OCI-LY1 (cell line): ENCODE measurements around the gene TIMM44.

Source experiments
- H2AFZ ChIP-seq: fragments of 200-600 bp; sonication (generic), shearing (Covaris generic); 2 replicates; pipeline ENCODE4 v1.6.0; 2014; ENCODE audit warnings: antibody characterized with exemption, mild to moderate bottlenecking, low read length
- H3F3A ChIP-seq: fragments of 200-600 bp; sonication (generic), shearing (Covaris generic); 2 replicates; pipeline ENCODE4 v1.6.0; 2014; ENCODE audit warnings: mild to moderate bottlenecking, antibody characterized with exemption, low read length, moderate library complexity; ENCODE audit not compliant: insufficient read depth
- H3K27ac ChIP-seq: fragments of 200-600 bp; sonication (generic); 2 replicates; pipeline ENCODE4 v1.5.1; 2014; ENCODE audit warnings: low read length, mixed run types, mild to moderate bottlenecking, low read depth; ENCODE audit not compliant: poor library complexity, severe bottlenecking
- H3K27me3 ChIP-seq: fragments of 200-600 bp; sonication (generic); 2 replicates; pipeline ENCODE4 v1.6.0; 2014; ENCODE audit warnings: antibody characterized with exemption, mild to moderate bottlenecking, low read length, moderate library complexity; ENCODE audit not compliant: insufficient read depth
- H3K36me3 ChIP-seq: fragments of 200-600 bp; sonication (generic); 2 replicates; pipeline ENCODE4 v1.6.1; 2014; ENCODE audit warnings: mild to moderate bottlenecking, antibody characterized with exemption, low read length, moderate library complexity, mixed read lengths; ENCODE audit not compliant: insufficient read depth
- H3K4me1 ChIP-seq: fragments of 200-600 bp; sonication (generic); 2 replicates; pipeline ENCODE4 v1.5.1; 2014; ENCODE audit warnings: mild to moderate bottlenecking, low read length, moderate library complexity; ENCODE audit not compliant: insufficient read depth, severe bottlenecking
- H3K4me2 ChIP-seq: fragments of 200-600 bp; sonication (generic), shearing (Covaris generic); 2 replicates; pipeline ENCODE4 v1.6.1; 2014; ENCODE audit warnings: low read length
- H3K4me3 ChIP-seq: fragments of 200-600 bp; sonication (generic); 2 replicates; pipeline ENCODE4 v1.5.1; 2014; ENCODE audit warnings: low read length, low read depth, mild to moderate bottlenecking, mixed read lengths; ENCODE audit not compliant: poor library complexity, severe bottlenecking
- H3K79me2 ChIP-seq: fragments of 200-600 bp; shearing (Covaris generic); 2 replicates; pipeline ENCODE4 v1.6.1; 2016; ENCODE audit warnings: mixed run types, low read length, mixed read lengths; ENCODE audit not compliant: insufficient read depth
- H3K9ac ChIP-seq: fragments of 200-600 bp; sonication (generic), shearing (Covaris generic); 2 replicates; pipeline ENCODE4 v1.6.1; 2014; ENCODE audit warnings: mild to moderate bottlenecking, low read length, mixed read lengths
- H3K9me2 ChIP-seq: fragments of 200-600 bp; sonication (generic), shearing (Covaris generic); 2 replicates; pipeline ENCODE4 v1.6.1; 2014; ENCODE audit warnings: low read depth, mild to moderate bottlenecking, low read length, mixed read lengths
- H3K9me3 ChIP-seq: fragments of 200-600 bp; shearing (Covaris generic); 2 replicates; pipeline ENCODE4 v1.6.1; 2014; ENCODE audit warnings: low read length, mixed read lengths
- H4K20me1 ChIP-seq: fragments of 200-600 bp; sonication (generic), shearing (Covaris generic); 2 replicates; pipeline ENCODE4 v1.6.0; 2016; ENCODE audit warnings: mild to moderate bottlenecking, low read length; ENCODE audit not compliant: insufficient read depth
- CTCF ChIP-seq: fragments of 200-600 bp; sonication (generic), shearing (Covaris generic); IDR thresholded peaks from 2 replicates; pipeline ENCODE4 v1.5.1; 2017; ENCODE audit warnings: mild to moderate bottlenecking, antibody characterized with exemption, low read length, moderate library complexity, mixed read lengths
- EZH2 ChIP-seq: fragments of 200-600 bp; sonication (generic), shearing (Covaris generic); IDR thresholded peaks from 2 replicates; pipeline ENCODE4 v1.8.0; 2017; ENCODE audit warnings: borderline replicate concordance, mixed run types, mild to moderate bottlenecking, antibody characterized with exemption, low read length, moderate library complexity, mixed read lengths

The TIMM44 gene

GRCh38 chr19:7934766-7935165, 8.7 kb downstream of the TIMM44 start:
- H3K4me3 ChIP-seq, result no peak overlapping the region
- no peaks in the 10 kb centered on the region for H3K79me2 ChIP-seq
- H3K36me3 ChIP-seq, result peaks cover 88% of the 10 kb centered on the region
- H3K27ac ChIP-seq, result no peak overlapping the region
- H3F3A ChIP-seq, result no peaks in the 10 kb centered on the region
- TF ChIP-seq CTCF, result no peak
- TF ChIP-seq EZH2, result no peak
- no peaks in the 10 kb centered on the region for H4K20me1 ChIP-seq
- H3K4me2 ChIP-seq, result no peak overlapping the region
- no peak overlapping the region for H3K9ac ChIP-seq
- H2AFZ ChIP-seq, result no peak overlapping the region
- H3K9me2 ChIP-seq, result no peaks in the 10 kb centered on the region
- H3K4me1 ChIP-seq, result no peaks in the 10 kb centered on the region
- no peaks in the 10 kb centered on the region for H3K27me3 ChIP-seq
- no peaks in the 10 kb centered on the region for H3K9me3 ChIP-seq

- H3K36me3 ChIP-seq, result peaks cover 89% of the 10 kb centered on the region
- no peaks in the 10 kb centered on the region for H3K79me2 ChIP-seq
- H3K9me3 ChIP-seq, result no peaks in the 10 kb centered on the region
- H3K9me2 ChIP-seq, result no peaks in the 10 kb centered on the region
- TF ChIP-seq CTCF (no peak), EZH2 (no peak)
- H3K9ac ChIP-seq, result no peak overlapping the region
- no peak overlapping the region for H2AFZ ChIP-seq
- H3F3A ChIP-seq, result no peaks in the 10 kb centered on the region
- no peaks in the 10 kb centered on the region for H3K27me3 ChIP-seq
- H3K27ac ChIP-seq, result no peak overlapping the region
- H3K4me2 ChIP-seq, result no peak overlapping the region
- H3K4me3 ChIP-seq, result no peak overlapping the region
- no peaks in the 10 kb centered on the region for H3K4me1 ChIP-seq
- H4K20me1 ChIP-seq, result no peaks in the 10 kb centered on the region
These were observed 9.4 kb downstream of the TIMM44 start for GRCh38 chr19:7933828-7934725.

GRCh38 chr19:7933411-7933810, 10.1 kb downstream of the TIMM44 start:
- H3K9me2 ChIP-seq, result no peaks in the 10 kb centered on the region
- H4K20me1 ChIP-seq, result no peaks in the 10 kb centered on the region
- H3K27me3 ChIP-seq, result no peaks in the 10 kb centered on the region
- no peaks in the 10 kb centered on the region for H3K4me1 ChIP-seq
- H3K27ac ChIP-seq, result no peak overlapping the region
- H3K4me3 ChIP-seq, result no peak overlapping the region
- no peaks in the 10 kb centered on the region for H3K9me3 ChIP-seq
- H3K36me3 ChIP-seq, result peaks cover 85% of the 10 kb centered on the region
- no peak overlapping the region for H2AFZ ChIP-seq
- H3K4me2 ChIP-seq, result no peak overlapping the region
- no peaks in the 10 kb centered on the region for H3K79me2 ChIP-seq
- no peak overlapping the region for H3K9ac ChIP-seq
- no peaks in the 10 kb centered on the region for H3F3A ChIP-seq
- TF ChIP-seq CTCF, result peak; percentile 34; the same call in 1 of the 2 replicates
- TF ChIP-seq EZH2, result no peak
